WTC11 (cell line): ENCODE measurements around the gene TNFSF15. TPM values are rescaled to one million over a fixed set of nuclear protein-coding genes. Genes with fewer than 3 reads are reported as not detected.

Source experiments
- ATAC-seq: fragments of 200-7000 bp; cut with Tn5 transposase; 2 replicates; pipeline ENCODE4 v1.10.0; 2021; ENCODE audit warnings: mild to moderate bottlenecking, moderate library complexity
- CTCF ChIA-PET: fragments of 300-600 bp; sonication (Branson Sonifier 250); formaldehyde crosslinking; loops from one replicate; lab custom pipeline; 2021; ENCODE audit warnings: antibody characterized with exemption; lab: Charles Lee
- POLR2A ChIA-PET: fragments of 350-600 bp; sonication (Branson Sonifier 250); formaldehyde crosslinking; loops from one replicate; lab custom pipeline; 2021; ENCODE audit warnings: antibody characterized with exemption; lab: Charles Lee
- DNase-seq: peaks from one replicate; pipeline ENCODE4 v3.0.0; 2021; ENCODE audit warnings: low spot score
- H3K27ac Mint-ChIP-seq: 2 replicates; pipeline ENCODE4 v1.8.0; 2021; ENCODE audit warnings: mixed read lengths
- H3K27me3 Mint-ChIP-seq: 2 replicates; pipeline ENCODE4 v1.8.0; 2021; ENCODE audit warnings: low read depth, mild to moderate bottlenecking, moderate library complexity, mixed read lengths
- H3K36me3 Mint-ChIP-seq: 2 replicates; pipeline ENCODE4 v1.8.0; 2021; ENCODE audit warnings: mixed read lengths
- H3K4me1 Mint-ChIP-seq: 2 replicates; pipeline ENCODE4 v1.8.0; 2022; ENCODE audit warnings: mixed read lengths
- H3K4me3 Mint-ChIP-seq: 2 replicates; pipeline ENCODE4 v1.8.0; 2021; ENCODE audit warnings: mild to moderate bottlenecking, moderate library complexity, mixed read lengths
- H3K9me3 Mint-ChIP-seq: 2 replicates; pipeline ENCODE4 v1.8.0; 2021; ENCODE audit warnings: mixed read lengths
- ATF3 ChIP-seq: sonication (generic); formaldehyde crosslinking; conservative IDR thresholded peaks from 2 replicates; pipeline ENCODE4 v1.8.1; 2022; ENCODE audit warnings: mild to moderate bottlenecking, missing genetic modification reagents
- ATF6 ChIP-seq: sonication (generic); formaldehyde crosslinking; IDR thresholded peaks from 2 replicates; pipeline ENCODE4 v1.8.1; 2023; ENCODE audit warnings: mild to moderate bottlenecking, missing genetic modification reagents
- CREB1 ChIP-seq: sonication (generic); formaldehyde crosslinking; IDR thresholded peaks from 2 replicates; pipeline ENCODE4 v1.8.0; 2023; ENCODE audit warnings: mild to moderate bottlenecking, missing genetic modification reagents
- CTCF ChIP-seq: fragments of 200-600 bp; IDR thresholded peaks from 2 replicates; pipeline ENCODE4 v1.8.0; 2022; ENCODE audit warnings: antibody characterized with exemption
- E2F4 ChIP-seq: sonication (generic); formaldehyde crosslinking; IDR thresholded peaks from 2 replicates; pipeline ENCODE4 v1.8.1; 2022; ENCODE audit warnings: low read depth, mild to moderate bottlenecking, moderate library complexity, missing genetic modification reagents, borderline replicate concordance
- ERG ChIP-seq: fragments of 250-450 bp; sonication (Bioruptor Pico); IDR thresholded peaks from 2 replicates; pipeline ENCODE4 v1.8.0; 2021; ENCODE audit warnings: mild to moderate bottlenecking
- ESRRA ChIP-seq: sonication (generic); formaldehyde crosslinking; IDR thresholded peaks from 2 replicates; pipeline ENCODE4 v1.8.1; 2022; ENCODE audit warnings: mild to moderate bottlenecking, missing genetic modification reagents, borderline replicate concordance
- FOXK1 ChIP-seq: sonication (generic); formaldehyde crosslinking; IDR thresholded peaks from 2 replicates; pipeline ENCODE4 v1.8.0; 2022; ENCODE audit warnings: mild to moderate bottlenecking, moderate library complexity, missing genetic modification reagents
- JUN ChIP-seq: sonication (generic); formaldehyde crosslinking; IDR thresholded peaks from 2 replicates; pipeline ENCODE4 v1.8.0; 2023; ENCODE audit warnings: mild to moderate bottlenecking, missing genetic modification reagents
- MLX ChIP-seq: sonication (generic); formaldehyde crosslinking; IDR thresholded peaks from 2 replicates; pipeline ENCODE4 v1.8.1; 2023; ENCODE audit warnings: mild to moderate bottlenecking, missing genetic modification reagents, moderate library complexity
- PRRX2 ChIP-seq: fragments of 250-450 bp; sonication (Bioruptor Pico); IDR thresholded peaks from 2 replicates; pipeline ENCODE4 v1.8.0; 2021; ENCODE audit warnings: mild to moderate bottlenecking
- SMAD4 ChIP-seq: sonication (generic); formaldehyde crosslinking; IDR thresholded peaks from 2 replicates; pipeline ENCODE4 v1.8.0; 2022; ENCODE audit warnings: mild to moderate bottlenecking, missing genetic modification reagents
- SP1 ChIP-seq: sonication (generic); formaldehyde crosslinking; conservative IDR thresholded peaks from 2 replicates; pipeline ENCODE4 v1.8.1; 2022; ENCODE audit warnings: missing genetic modification reagents
- ZNF281 ChIP-seq: sonication (generic); formaldehyde crosslinking; IDR thresholded peaks from 2 replicates; pipeline ENCODE4 v1.8.0; 2023; ENCODE audit warnings: mild to moderate bottlenecking, missing genetic modification reagents
- ZNF416 ChIP-seq: fragments of 250-450 bp; sonication (Bioruptor Pico); IDR thresholded peaks from 2 replicates; pipeline ENCODE4 v1.9.0; 2021; ENCODE audit warnings: mild to moderate bottlenecking, inconsistent platforms
- ZNF512 ChIP-seq: sonication (generic); formaldehyde crosslinking; IDR thresholded peaks from 2 replicates; pipeline ENCODE4 v1.8.1; 2022; ENCODE audit warnings: missing genetic modification reagents, borderline replicate concordance
- ZSCAN18 ChIP-seq: fragments of 250-450 bp; sonication (Bioruptor Pico); IDR thresholded peaks from 2 replicates; pipeline ENCODE4 v2.1.2; 2022; ENCODE audit warnings: mild to moderate bottlenecking, moderate library complexity
- total RNA-seq: library from RNA; stranded (reverse); gene quantifications from 3 replicates; pipeline ENCODE4 v1.2.3, GENCODE V29; 2021

Gene TNFSF15
- total RNA-seq, 1 experiment from 2014 or later, result 0.11 TPM

GRCh38 chr9:114826431-114826830 lies 20.6 kb upstream of the TNFSF15 start:
- Mint-ChIP-seq H3K4me1 (no peaks in the 10 kb centered on the region), H3K4me3 (no peak overlapping the region), H3K27me3 (peaks cover 55% of the 10 kb centered on the region), H3K9me3 (no peaks in the 10 kb centered on the region), H3K36me3 (no peaks in the 10 kb centered on the region), H3K27ac (no peak overlapping the region)
- ATAC-seq, result no peak
- no peak for DNase-seq
- ChIA-PET CTCF (no interaction called here), POLR2A (no interaction called here)
- no peak for TF ChIP-seq ATF3
- no peak for TF ChIP-seq ZNF281 (CRISPR knock-in tag)
- no peak for TF ChIP-seq SP1
- no peak for TF ChIP-seq ESRRA (CRISPR knock-in tag)
- TF ChIP-seq JUN (CRISPR knock-in tag), result no peak
- TF ChIP-seq CTCF, result no peak
- TF ChIP-seq ZNF416 (CRISPR knock-in tag), result no peak
- TF ChIP-seq E2F4 (CRISPR knock-in tag), result no peak
- no peak for TF ChIP-seq ZNF512 (CRISPR knock-in tag)

- Mint-ChIP-seq H3K4me1 (no peaks in the 10 kb centered on the region), H3K4me3 (no peak overlapping the region), H3K27me3 (peaks cover 50% of the 10 kb centered on the region), H3K9me3 (no peaks in the 10 kb centered on the region), H3K36me3 (no peaks in the 10 kb centered on the region), H3K27ac (no peak overlapping the region)
- DNase-seq (no peak), ATAC-seq (no peak)
- TF ChIP-seq ZSCAN18 (CRISPR knock-in tag) (no peak), PRRX2 (CRISPR knock-in tag) (no peak), JUN (CRISPR knock-in tag) (no peak), ERG (CRISPR knock-in tag) (no peak), ZNF512 (CRISPR knock-in tag) (no peak), MLX (CRISPR knock-in tag) (no peak), ATF6 (CRISPR knock-in tag) (no peak), SMAD4 (CRISPR knock-in tag) (no peak), FOXK1 (CRISPR knock-in tag) (no peak), CREB1 (no peak)
- POLR2A ChIA-PET, result no interaction called here
- CTCF ChIA-PET, result no interaction called here
These were observed 19.4 kb upstream of the TNFSF15 start for GRCh38 chr9:114825126-114825795.
